Kidney epithelial cell (primary cell): ENCODE measurements around the gene FARP1. TPM values are rescaled to one million over a fixed set of nuclear protein-coding genes. Genes with fewer than 3 reads are reported as not detected.

Experiments
- DNase-seq: peaks from one replicate; pipeline ENCODE4 v3.0.0-alpha.2; 2010; ENCODE audit warnings: low read depth
- H3K27me3 ChIP-seq: 2 replicates; pipeline ENCODE4 v1.6.0; 2011; ENCODE audit warnings: low read length; ENCODE audit not compliant: control insufficient read depth, insufficient read depth
- H3K36me3 ChIP-seq: 2 replicates; pipeline ENCODE4 v1.5.1; 2011; ENCODE audit warnings: low read length; ENCODE audit not compliant: control insufficient read depth, insufficient read depth
- H3K4me3 ChIP-seq: 2 replicates; pipeline ENCODE4 v1.5.1; 2011; ENCODE audit warnings: low read depth, mild to moderate bottlenecking, control low read depth, low read length
- total RNA-seq: library from RNA; depleted of rRNA; stranded (reverse); fragments of >200 nt; gene quantifications from 2 replicates; pipeline ENCODE4 v1.2.3, GENCODE V29; 2015
- TF ChIP-seq, protein P1 (sequence below): IDR thresholded peaks from 2 replicates; pipeline ENCODE4 v1.5.1; 2011; ENCODE audit warnings: mild to moderate bottlenecking, moderate library complexity, low read length, control low read depth, inconsistent platforms; ENCODE audit not compliant: insufficient read depth, poor library complexity, severe bottlenecking

FARP1 gene
- total RNA-seq, 1 donor from 2014 or later = 135 TPM

DNA sequence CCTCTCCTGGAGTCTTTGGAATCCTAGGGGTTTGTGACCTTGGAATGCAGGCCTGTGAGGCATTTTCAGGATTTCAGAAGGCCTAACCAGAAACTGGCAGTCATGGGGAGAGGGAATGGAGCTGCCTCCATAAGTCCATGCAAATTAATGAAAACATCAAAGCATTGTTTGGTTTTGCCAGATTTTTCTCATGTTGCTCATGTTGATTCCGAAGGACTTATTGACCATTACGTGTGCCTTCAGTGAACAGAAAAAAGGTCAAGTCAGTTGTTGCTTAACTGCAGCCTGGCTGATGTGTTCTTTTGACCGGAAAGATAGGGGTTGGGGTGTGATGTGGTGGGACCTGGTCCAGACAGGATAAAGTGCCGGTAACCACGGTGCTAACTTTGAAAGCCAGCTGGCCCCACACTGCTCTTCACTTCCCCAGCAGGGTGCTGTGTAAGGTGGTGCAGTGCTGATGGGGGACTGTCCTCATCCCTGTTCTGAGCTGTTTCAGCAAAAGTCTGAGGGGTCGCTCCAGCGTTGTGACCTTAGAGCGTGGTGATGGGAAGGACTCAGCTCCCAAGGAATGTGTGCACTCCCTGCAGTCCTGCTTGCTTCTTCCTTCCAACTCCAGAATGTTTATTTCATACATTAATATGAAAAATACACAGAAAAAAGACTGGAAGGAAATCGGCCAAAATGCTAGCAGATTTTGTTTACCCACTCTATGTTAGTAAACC is 30.7 kb downstream of the FARP1 start:
- no peaks in the 10 kb centered on the region for H3K36me3 ChIP-seq
- DNase-seq = peak; percentile 97
- H3K4me3 ChIP-seq = no peak overlapping the region
- H3K27me3 ChIP-seq = no peaks in the 10 kb centered on the region
- TF ChIP-seq, protein P1, sequence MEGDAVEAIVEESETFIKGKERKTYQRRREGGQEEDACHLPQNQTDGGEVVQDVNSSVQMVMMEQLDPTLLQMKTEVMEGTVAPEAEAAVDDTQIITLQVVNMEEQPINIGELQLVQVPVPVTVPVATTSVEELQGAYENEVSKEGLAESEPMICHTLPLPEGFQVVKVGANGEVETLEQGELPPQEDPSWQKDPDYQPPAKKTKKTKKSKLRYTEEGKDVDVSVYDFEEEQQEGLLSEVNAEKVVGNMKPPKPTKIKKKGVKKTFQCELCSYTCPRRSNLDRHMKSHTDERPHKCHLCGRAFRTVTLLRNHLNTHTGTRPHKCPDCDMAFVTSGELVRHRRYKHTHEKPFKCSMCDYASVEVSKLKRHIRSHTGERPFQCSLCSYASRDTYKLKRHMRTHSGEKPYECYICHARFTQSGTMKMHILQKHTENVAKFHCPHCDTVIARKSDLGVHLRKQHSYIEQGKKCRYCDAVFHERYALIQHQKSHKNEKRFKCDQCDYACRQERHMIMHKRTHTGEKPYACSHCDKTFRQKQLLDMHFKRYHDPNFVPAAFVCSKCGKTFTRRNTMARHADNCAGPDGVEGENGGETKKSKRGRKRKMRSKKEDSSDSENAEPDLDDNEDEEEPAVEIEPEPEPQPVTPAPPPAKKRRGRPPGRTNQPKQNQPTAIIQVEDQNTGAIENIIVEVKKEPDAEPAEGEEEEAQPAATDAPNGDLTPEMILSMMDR = no peak

DNA sequence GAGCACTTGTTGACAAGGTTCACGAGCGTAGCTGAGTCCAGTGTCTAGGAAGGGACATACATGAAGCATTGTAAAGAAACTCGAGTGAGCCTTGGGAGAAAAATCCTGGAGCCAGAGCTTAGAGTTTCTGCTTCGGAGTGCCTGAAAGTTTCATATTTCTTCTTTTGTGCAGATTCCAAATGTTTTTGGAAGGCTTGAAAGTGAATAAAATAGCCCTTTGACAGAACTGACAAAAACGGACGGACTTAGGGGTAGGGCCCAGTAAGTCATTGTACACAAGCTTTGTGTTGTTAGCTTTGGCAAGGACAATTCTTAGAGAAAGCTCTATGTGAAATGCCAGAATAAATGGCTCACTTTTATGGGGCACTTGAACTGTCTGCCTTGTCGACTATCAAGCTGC is 31.4 kb downstream of the FARP1 start:
- no peak for DNase-seq
- Histone ChIP-seq H3K4me3 (no peak overlapping the region), H3K36me3 (no peaks in the 10 kb centered on the region), H3K27me3 (no peaks in the 10 kb centered on the region)
- TF ChIP-seq, protein P1 = no peak

DNA sequence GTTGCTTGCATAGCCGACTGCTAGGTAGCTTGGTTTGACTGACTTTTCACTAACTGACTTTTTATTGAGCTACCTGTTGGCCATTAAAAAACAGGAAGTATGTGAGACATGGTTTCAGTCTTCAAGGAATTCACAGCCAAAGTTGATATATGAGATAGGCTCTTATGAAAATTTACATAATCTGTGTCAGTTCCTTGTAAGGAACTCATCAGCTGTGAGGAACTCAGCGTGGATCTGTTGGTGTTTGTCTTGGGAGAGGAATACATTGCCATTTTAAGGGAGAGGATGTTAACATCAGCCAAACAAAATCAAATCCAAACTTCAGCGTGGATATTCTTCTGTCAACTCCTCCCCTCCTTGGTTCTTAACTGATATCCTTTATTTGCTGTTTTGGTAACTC is 32.1 kb downstream of the FARP1 start:
- no peak overlapping the region for H3K4me3 ChIP-seq
- TF ChIP-seq, protein P1 = no peak
- H3K36me3 ChIP-seq = no peaks in the 10 kb centered on the region
- no peak for DNase-seq
- no peaks in the 10 kb centered on the region for H3K27me3 ChIP-seq

DNA sequence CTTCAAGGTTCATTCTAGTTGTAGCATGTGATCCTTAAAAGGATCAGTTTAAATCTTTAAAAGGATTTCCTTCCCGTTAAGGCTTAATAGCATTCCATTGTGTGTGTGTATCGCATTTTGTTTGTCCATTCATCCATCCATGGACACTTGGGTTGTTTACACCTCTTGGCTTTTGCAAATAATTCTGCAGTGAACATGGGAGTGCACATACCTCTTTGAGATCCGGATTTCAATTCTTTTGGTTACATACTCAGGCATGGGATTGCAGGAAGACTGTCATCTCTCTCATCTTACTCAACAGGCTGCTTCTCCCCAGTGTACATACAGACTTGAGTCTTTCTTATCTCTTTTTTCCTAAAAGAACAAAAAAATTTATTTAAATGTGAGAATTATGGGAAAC is 32.9 kb downstream of the FARP1 start:
- H3K4me3 ChIP-seq = no peak overlapping the region
- H3K36me3 ChIP-seq = no peaks in the 10 kb centered on the region
- TF ChIP-seq, protein P1 = no peak
- DNase-seq = no peak
- H3K27me3 ChIP-seq = no peaks in the 10 kb centered on the region

DNA sequence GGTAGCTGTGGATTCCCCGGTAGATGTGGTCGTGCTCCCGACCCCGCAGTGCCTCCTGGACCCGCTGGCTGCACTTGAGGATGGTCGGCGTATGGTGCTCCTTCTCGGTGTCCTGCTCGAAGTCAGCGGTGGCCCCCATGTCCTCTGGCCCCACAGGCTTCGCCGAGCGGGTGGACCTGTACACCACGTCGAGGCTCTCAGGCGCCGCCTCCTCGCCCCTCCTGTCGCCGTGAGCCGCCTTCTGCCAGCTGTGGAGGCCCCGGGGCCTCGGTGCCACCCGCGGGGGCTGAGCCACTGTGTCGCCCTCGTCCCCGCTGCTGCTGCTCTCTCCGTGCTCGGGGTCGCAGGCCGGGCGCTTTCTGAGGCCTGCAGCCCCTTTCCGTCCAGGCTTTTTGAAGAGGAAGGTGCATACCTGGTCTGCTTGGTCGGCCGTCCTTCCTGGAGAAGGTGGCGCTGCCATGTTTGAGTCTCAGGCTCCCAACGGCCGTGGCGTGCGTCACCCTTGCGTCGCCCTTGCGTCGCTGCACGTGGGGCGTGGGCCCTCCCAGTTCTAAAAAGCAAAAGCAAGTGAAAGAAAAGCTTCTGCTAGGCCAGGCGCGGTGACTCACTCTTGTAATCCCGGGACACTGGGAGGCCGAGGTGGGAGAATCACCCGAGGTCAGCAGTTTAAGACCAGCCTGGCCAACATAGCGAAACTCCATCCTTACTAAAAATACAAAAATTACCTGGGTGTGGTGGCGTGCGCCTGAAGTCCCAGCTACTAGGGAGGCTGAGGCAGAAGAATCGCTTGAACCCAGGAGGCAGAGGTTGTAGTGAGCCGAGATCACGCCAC is 34.1 kb downstream of the FARP1 start, which contains the start of gene RNF113B:
TSS of gene RNF113B (minus strand) at position 493 of the 832 bp plus-strand sequence. CDS start at position 460, 33 bp downstream.
- no peak for DNase-seq
- H3K4me3 ChIP-seq = no peak within 1 kb of the TSS

More for the DNA sequence above, 34.1 kb downstream of the FARP1 start, which contains the start of gene RNF113B:
- TF ChIP-seq, protein P1 = no peak
- Histone ChIP-seq H3K27me3 (no peaks in the 10 kb centered on the region), H3K36me3 (no peaks in the 10 kb centered on the region)
